NCI-H1417 (cell line): Measurements from ENCODE around the gene POPDC3.
"Not testable (repeated sequence)": the region's sequence is repeated elsewhere in the genome, so short reads cannot be mapped to it uniquely, and the experiment has no call there.

Experiments used
- DNase-seq, 3 experiments: peaks; one replicate each; lab custom pipeline; 2025; lab: John Stamatoyannopoulos, UW

The POPDC3 gene

GRCh38 chr6:105179244-105180065 lies at the start of gene POPDC3:
Gene POPDC3, minus strand, starts transcription at chr6:105180014. Its CDS starts 18,105 bp downstream, at chr6:105161909.
- peak in 2 of 3 experiments; percentile 56 to 57 for DNase-seq

- DNase-seq = no peak
These were observed 47.5 kb upstream of the POPDC3 start for GRCh38 chr6:105227295-105227767.

GRCh38 chr6:105226598-105227294 lies 46.9 kb upstream of the POPDC3 start:
- no peak for DNase-seq

- no peak for DNase-seq
These were observed 43.4 kb upstream of the POPDC3 start for GRCh38 chr6:105223242-105223641.

- DNase-seq = not testable (repeated sequence)
These were observed 41.4 kb upstream of the POPDC3 start for GRCh38 chr6:105221219-105221618.

- DNase-seq = no peak
These were observed 40.4 kb upstream of the POPDC3 start for GRCh38 chr6:105220186-105220585.

GRCh38 chr6:105219218-105219617 lies 39.4 kb upstream of the POPDC3 start:
- DNase-seq = not testable (repeated sequence)

GRCh38 chr6:105215506-105215905 lies 35.7 kb upstream of the POPDC3 start:
- no peak for DNase-seq

GRCh38 chr6:105214668-105215067 lies 34.9 kb upstream of the POPDC3 start:
- DNase-seq = no peak

GRCh38 chr6:105213272-105213671 lies 33.5 kb upstream of the POPDC3 start:
- no peak for DNase-seq

- DNase-seq = no peak
These were observed 32.8 kb upstream of the POPDC3 start for GRCh38 chr6:105212587-105212986.

- DNase-seq = no peak
These were observed 32.0 kb upstream of the POPDC3 start for GRCh38 chr6:105211831-105212230.

GRCh38 chr6:105210932-105211531 lies 31.2 kb upstream of the POPDC3 start:
- DNase-seq = peak in 1 of 3 experiments; percentile 32

- no peak for DNase-seq
These were observed 30.3 kb upstream of the POPDC3 start for GRCh38 chr6:105209950-105210706.

GRCh38 chr6:105207524-105208269 lies 27.9 kb upstream of the POPDC3 start:
- no peak for DNase-seq

- no peak for DNase-seq
These were observed 25.0 kb upstream of the POPDC3 start for GRCh38 chr6:105204768-105205167.

- no peak for DNase-seq
These were observed 24.5 kb upstream of the POPDC3 start for GRCh38 chr6:105204331-105204730.

- no peak for DNase-seq
These were observed 22.7 kb upstream of the POPDC3 start for GRCh38 chr6:105202486-105202885.

GRCh38 chr6:105200133-105200730 lies 20.4 kb upstream of the POPDC3 start:
- DNase-seq = no peak

GRCh38 chr6:105199711-105200110 lies 19.9 kb upstream of the POPDC3 start:
- no peak for DNase-seq

- no peak for DNase-seq
These were observed 16.3 kb upstream of the POPDC3 start for GRCh38 chr6:105196076-105196475.
